GM12865 (cell line): ENCODE results near the gene CCDC167.

Experiments
- DNase-seq: peaks from one replicate; pipeline ENCODE4 v3.0.0; 2010; ENCODE audit warnings: low read depth
- H3K4me3 ChIP-seq: 2 replicates; pipeline ENCODE4 v1.5.1; 2011; ENCODE audit warnings: mild to moderate bottlenecking, low read depth, low read length, control low read depth
- TF ChIP-seq, protein P1 (sequence below): IDR thresholded peaks from 2 replicates; pipeline ENCODE4 v1.5.1; 2011; ENCODE audit warnings: low read length, control low read depth, low read depth, inconsistent platforms; ENCODE audit not compliant: insufficient read depth; ENCODE audit errors: missing control alignments

The CCDC167 gene

DNA sequence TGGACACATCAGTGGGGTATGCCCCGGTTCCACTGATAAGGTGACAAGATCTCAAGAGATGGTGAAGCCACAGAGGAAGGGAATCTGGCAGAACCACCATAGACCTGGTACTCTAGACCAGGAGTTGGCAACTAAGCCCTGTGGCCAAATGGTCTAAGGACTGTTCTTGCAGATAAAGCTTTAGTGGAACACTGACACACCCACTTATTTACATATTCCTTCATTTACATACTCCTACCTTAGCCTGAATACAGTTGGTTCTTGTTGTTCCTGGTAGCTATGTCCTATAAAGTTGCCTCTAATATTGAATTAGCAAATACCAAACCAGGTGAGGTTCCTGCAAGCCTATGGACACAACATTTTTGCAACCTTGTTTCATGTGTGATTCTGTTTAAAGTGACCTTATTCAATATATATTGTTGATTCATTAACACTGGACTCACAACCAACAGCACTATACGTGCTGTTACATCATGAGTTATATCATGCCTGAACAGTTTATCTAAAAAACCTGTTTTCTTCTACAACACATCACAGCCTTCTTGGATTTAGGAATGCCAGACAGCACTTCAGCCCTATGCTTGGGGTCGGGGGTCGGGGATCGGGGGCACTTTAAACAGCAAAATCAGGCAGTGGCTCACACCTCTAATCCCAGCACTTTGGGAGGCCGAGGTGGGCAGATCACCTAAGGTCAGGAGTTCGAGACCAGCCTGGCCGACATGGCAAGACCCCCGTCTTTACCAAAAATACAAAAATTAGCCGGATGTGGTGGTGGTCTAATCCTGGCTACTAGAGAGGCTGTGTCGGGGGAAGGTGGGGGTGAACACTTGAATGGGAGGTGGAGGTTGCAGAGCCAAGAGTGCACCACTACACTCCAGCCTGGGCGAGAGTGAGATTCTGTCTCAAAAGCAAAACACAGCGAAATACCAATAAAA, 2.5 kb downstream of the CCDC167 start:
- H3K4me3 ChIP-seq, result peak overlapping the region; percentile 89
- no peak for DNase-seq
- TF ChIP-seq, protein P1, sequence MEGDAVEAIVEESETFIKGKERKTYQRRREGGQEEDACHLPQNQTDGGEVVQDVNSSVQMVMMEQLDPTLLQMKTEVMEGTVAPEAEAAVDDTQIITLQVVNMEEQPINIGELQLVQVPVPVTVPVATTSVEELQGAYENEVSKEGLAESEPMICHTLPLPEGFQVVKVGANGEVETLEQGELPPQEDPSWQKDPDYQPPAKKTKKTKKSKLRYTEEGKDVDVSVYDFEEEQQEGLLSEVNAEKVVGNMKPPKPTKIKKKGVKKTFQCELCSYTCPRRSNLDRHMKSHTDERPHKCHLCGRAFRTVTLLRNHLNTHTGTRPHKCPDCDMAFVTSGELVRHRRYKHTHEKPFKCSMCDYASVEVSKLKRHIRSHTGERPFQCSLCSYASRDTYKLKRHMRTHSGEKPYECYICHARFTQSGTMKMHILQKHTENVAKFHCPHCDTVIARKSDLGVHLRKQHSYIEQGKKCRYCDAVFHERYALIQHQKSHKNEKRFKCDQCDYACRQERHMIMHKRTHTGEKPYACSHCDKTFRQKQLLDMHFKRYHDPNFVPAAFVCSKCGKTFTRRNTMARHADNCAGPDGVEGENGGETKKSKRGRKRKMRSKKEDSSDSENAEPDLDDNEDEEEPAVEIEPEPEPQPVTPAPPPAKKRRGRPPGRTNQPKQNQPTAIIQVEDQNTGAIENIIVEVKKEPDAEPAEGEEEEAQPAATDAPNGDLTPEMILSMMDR, result no peak

DNA sequence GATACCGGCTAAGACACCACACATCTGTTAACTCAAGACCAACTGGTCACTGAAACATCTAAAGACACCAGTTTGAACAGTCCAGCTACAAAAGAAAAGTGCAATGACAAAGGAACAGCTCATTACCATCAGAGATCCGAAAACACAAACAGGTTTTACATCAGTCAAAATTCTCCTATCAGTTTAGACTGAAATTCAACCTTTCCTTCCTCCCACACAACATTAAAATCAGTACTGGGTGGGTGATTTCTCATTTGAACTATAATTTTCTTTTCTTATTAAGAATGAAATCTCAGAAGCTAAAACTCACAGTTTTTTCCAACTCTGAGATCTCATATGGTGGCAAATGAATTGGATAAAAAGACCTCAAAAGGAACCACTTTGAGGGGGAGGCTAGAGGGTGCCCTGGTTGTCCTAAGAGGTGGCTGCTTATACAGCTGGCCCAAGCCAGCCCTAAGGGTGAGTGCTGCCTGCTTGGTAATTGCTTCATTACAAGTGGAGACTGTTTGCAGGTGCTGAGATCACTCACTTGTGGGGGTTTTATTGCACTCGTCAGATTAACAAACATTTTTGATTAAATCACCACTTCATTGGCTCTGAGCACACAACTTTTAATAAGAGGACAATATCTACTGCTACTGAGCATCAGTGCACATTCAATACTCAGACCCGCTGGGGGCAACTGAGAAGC, 4.3 kb downstream of the CCDC167 start:
- DNase-seq, result peak; percentile 48

DNA sequence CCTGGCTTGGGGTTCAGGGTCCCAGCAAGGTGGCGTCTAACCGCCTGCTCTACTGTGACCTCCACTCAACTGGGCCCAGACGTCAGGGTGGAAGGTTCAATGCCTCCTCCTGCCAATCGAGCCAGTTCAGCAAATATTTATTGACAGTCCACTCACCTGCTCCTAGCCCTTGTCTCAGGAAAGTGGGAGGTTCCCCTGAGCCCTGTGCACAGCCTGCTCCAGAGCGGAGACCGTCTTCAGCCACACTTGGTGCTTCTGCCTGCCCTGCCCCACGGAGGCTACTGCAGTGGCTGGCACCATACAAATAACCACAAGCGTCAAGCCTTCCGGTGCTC, 6.1 kb downstream of the CCDC167 start:
- no peak for DNase-seq
- no peak overlapping the region for H3K4me3 ChIP-seq
- TF ChIP-seq, protein P1, result no peak

More for the DNA sequence above, 4.3 kb downstream of the CCDC167 start:
- TF ChIP-seq, protein P1, result no peak
- H3K4me3 ChIP-seq, result no peak overlapping the region

DNA sequence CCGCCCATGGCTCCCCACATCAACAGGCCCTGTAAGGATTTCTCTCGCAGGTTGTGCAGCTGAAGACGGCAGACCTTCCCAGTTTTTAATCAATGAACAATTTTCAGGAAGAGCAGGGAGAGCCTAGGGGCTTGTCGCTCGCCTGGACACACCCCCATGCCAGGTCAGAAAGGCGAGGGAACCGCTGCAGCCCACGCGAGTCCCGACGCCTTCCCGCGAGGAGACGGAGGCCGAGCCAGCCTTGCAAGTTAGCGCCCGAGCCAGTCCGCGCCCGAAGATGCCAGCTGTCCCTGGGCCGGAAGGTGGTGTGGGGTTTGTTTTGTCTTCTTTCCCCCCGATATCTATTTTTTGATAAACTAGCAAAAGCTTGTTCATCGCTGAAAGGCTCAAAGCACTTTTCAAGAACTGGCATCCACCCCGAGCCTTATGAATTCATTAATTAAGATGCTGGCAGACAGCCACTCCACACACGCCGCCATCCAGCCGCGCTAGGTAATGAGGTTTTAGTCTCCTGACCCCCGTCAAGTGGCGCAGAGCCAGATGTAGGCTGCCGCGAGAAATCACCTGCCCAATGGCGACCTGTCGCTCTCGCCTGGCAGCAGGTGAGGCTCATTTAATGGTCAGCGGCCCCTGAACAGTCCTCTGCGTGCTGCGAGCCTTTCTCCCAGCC, 6.6 kb downstream of the CCDC167 start:
- TF ChIP-seq, protein P1, result no peak
- H3K4me3 ChIP-seq, result no peak overlapping the region
- no peak for DNase-seq

DNA sequence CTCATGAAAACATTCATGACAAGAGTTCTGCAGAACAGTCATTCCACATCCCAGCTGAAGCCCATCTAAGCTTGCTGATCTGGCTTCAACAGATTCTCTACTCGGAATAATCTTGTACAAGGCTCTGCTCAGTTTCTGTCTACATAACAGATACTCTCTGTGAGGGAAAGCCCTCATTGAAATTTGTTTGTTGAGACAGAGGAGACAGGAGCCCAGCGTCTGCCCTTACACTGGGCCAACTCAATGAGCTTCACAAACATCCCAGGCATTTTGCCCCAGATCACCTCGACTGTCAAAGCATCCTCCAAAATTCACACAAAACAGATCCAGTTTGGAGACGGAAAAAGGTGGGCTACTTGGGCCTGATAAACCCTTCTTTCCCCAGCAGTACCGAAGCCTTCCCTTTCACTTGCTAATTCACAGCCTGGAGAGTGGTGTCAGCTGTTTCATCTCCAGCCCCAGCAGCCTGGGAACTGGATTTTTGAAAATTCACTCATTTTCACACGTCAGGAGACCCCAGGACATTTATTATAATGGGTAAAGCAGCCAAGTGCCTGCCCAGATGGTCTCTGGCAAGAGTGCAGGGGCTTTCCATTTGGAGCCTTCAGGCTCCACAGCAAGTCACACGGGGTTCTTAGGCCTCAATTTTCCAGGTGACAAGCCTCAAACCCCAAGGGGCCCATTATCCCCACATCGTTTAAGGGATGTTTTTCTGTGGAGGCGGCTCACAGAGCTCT, 7.3 kb downstream of the CCDC167 start:
- TF ChIP-seq, protein P1, result no peak
- peak; percentile 59 for DNase-seq
- no peak overlapping the region for H3K4me3 ChIP-seq

DNA sequence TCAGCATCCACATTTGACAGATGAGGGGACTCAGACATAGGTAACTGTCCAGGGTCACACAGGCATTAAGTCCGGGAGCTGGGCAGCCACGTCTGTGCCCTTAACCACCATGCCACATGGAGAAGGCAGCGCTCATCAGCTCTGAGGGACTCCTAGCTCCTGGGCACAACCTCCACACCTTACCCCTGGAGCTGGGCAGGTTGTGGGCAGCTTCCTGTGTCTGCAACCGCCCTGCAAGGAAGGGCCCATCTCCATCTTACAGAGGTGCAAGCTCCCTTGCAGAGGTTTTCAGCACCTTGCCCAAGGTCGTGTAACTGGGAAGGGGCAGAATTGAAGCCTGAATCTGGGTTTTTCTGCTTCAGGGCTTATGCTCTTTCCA, 7.9 kb downstream of the CCDC167 start:
- TF ChIP-seq, protein P1, result no peak
- no peak for DNase-seq
- no peak overlapping the region for H3K4me3 ChIP-seq
